G401 (cell line): Measurements from ENCODE around the gene TOX2. TPM values are rescaled to one million over a fixed set of nuclear protein-coding genes. Genes with fewer than 3 reads are reported as not detected.
"Not testable (repeated sequence)": the region's sequence is repeated elsewhere in the genome, so short reads cannot be mapped to it uniquely, and the experiment has no call there.

ENCODE experiments used
- DNase-seq: peaks from one replicate; pipeline ENCODE4 v3.0.0-alpha.2; 2015; ENCODE audit warnings: low spot score
- in situ Hi-C: cut with HindIII; loops from 2 replicates; pipeline ENCODE4 v1.10.0; 2016; ENCODE audit warnings: low sequenced_read_pairs, mixed read lengths
- total RNA-seq: library from RNA; depleted of rRNA; stranded (reverse); fragments of >200 nt; shearing (Covaris generic); gene quantifications from 2 replicates; pipeline ENCODE4 v1.2.3, GENCODE V29; 2014

TOX2 gene
- total RNA-seq, 1 experiment from 2014 or later: not detected

DNA sequence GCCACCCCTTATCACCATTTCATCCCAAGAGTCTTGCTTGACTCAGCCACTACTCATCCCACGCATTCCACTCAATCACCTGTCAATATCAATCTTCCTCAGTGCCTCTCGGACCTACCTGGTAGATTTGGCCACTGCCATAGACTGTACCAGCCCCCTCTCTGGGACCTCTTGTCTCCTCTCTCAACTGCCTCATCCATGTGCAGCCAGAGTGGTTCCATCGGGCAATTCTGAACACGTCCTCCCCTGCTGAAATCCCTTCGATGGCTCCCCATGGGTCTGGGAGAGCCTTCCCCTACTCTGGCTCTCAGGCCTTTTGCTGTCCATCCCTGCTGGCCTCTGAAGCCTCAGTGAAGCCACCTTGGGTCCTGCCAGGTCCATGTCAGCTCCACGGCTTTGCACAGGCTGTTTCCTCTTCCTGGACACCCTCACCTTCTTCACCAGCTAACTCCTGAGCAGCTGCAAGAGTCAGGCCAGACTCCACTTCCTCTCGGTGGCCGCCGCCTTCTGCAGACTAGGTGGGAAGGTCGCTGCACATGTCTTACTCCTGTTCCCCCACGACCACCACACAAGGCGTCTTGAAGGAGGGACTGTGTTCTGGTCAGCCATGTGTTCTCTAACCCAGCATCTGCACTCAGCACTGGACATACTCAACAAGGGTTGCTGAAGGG, 120.4 kb downstream of the TOX2 start:
- in situ Hi-C loops: no loop called here
- no peak for DNase-seq

DNA sequence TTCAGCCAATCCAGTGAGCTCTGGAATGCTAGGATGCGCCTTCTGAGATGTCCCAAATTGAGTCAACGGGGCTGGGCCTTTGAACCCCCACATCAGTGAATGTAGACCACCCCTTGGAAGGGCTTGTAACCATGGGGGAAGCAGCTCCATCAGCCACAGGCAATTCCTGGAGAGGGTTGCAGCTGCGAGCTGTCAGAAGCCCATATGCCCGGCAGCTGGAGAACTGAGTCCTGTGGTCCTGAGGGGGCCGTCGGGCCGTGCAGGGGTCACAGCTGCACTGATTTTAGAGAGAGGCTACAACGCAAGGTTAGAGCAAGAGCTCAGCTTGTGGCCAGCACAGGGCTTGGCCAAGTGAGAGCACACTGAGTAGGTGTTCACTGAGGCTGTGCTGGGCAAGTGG, 121.3 kb downstream of the TOX2 start:
- in situ Hi-C loops: no loop called here
- no peak for DNase-seq

DNA sequence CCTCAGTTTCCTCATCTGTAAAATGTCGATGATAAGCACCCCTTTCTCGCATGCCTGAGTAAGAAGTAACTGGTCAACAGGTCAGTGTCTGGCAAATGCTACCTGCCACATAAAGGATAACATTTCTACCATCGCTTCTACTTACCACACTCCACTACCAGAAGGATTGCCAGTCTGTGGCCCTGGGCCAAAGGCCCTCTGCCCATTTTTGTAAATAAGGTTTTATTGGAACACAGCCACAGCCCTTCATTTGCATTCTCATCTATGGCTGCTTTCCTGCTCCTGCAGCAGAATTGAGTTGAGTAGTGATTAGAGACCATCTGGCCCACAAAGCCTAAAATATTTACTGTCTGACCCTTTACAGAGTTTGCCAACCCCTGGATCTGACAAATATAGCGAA, 121.8 kb downstream of the TOX2 start:
- no peak for DNase-seq
- in situ Hi-C loops: no loop called here

DNA sequence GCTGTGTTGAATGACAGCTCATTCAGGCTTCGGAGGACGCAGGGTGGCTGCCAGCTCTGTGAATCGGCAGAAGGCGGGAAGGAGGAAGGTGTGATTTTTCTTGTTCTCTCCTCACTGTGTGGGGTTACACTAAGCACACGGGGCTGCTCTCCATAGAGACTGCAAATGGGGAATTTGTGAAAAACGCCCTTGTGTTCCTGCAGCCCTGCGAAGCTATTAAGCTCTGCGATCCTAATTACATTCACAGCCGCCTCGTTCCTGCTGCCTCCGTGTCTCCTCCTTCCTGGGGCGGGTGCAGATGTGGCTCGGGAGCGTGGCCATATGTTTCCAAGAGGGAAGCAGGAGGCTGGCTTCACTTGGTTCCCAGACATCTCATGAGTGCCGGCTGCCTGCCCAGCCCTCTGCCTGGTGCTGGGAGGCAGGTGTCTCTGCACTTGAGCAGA, 124.0 kb downstream of the TOX2 start:
- in situ Hi-C loops: no loop called here
- peak; percentile 47 for DNase-seq

DNA sequence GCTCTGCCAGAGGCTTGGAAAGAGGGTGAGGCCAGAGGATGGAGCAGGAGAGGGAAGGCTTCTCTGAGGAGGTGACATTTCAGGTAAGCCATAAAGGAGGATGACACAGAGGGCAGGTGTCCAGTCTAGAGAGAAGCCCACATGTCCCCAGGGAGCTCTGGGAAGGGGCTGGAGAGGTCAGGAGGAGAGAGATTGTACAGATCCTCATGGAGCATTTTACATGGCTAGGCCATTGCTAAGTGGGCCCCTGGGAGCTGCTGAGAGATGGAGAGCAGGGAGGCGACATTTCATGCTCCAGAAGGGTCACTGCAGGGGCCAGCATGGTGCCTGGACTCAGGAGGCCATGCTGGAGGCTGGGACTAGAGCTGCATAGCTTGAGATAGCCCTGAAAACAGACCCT, 124.5 kb downstream of the TOX2 start:
- in situ Hi-C loops: no loop called here

DNA sequence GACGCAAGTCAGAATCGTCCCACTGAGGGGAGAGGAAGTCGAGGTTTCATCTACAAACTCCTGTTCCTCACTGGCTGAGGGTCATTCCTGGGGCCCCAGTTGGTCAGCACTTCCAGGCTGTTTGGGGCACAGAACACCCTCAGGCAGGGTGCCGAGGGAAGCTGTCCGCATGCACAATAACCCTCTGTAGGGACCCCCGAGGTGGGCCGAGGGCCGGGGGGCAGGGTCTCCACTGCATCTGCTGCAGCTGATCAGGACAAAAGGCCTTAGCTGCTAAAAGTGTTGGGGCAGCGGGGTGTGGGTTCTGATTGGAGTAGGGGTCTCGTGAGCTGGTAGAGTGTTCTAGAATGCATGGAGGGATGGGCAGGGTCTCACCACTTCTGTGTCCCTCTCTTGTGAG, 125.1 kb downstream of the TOX2 start:
- in situ Hi-C loops: no loop called here

More for the DNA sequence above, 124.5 kb downstream of the TOX2 start:
- DNase-seq: no peak

DNA sequence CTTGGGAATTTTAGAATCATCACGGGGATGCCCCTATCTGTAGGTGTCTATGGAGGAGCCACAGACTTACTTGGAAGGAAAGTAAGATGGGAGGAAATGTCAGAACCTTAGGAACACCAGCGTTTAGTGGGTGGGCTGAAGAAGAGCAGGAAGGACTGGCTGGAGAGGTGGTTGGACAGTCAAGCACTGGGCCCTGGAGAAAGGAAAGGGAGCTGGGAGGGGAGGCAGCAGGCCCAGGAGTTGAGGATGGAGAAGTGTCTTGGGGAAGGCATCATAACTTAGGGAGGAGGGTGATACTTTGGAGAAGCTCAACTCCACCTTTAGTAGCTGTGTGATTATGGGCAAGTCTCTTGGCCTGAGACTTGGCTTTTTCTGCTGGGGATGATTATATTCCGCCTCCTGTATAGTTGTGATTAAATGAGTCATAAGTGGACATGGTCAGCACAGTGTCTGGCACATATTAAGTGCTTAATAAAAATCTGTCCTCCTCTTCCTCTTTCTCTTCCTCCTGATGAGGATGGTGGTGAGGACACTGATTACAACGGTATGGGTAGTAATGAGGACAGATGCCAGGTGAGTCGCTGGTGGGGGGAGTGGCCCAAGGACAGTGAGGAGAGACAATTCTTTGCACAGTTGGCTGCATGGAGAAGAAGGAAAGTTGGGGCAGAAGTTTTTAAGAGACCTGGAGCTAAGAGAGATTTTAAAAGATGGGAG, 125.7 kb downstream of the TOX2 start:
- no peak for DNase-seq
- in situ Hi-C loops: no loop called here

More for the DNA sequence above, 125.1 kb downstream of the TOX2 start:
- no peak for DNase-seq

DNA sequence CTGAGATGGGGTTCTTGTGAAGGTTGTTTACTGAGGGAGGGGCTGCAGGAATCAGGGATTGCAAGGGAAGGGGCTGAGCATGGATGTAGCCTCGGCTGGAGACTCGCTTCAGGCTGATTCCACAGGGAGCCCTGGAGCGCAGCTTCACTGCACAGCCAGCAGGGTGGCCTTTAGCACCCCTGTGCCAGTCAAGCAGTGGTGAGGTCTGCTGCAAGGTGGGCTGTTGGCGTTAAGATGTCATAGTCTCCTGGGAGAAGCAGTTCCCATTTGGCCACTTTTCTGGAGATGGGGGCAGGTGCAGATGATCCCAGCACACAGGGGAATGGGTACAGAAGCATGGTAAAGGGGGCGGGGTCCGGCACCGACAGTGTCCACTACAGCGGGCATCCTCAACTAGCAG, 126.3 kb downstream of the TOX2 start:
- no peak for DNase-seq
- in situ Hi-C loops: no loop called here

DNA sequence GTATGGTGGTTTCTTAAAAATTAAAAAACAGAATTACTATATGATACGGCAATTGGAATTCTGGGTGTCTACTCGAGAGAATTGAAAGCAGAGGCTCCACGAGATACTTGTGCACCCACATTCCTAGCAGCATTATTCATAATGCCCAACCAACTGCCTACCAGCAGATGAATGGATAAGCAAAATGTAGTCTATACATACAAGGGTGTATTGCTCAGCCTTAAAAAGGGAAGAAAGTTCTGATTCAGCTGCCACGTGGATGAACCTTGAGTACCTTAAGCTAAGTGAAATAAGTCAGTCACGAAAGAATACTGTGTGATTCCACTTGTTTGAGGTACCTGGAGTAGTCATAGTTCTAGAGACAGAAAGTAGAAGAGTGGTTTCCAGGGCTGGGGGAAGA, 130.1 kb downstream of the TOX2 start:
- in situ Hi-C loops, DNase-seq: not testable (repeated sequence)

DNA sequence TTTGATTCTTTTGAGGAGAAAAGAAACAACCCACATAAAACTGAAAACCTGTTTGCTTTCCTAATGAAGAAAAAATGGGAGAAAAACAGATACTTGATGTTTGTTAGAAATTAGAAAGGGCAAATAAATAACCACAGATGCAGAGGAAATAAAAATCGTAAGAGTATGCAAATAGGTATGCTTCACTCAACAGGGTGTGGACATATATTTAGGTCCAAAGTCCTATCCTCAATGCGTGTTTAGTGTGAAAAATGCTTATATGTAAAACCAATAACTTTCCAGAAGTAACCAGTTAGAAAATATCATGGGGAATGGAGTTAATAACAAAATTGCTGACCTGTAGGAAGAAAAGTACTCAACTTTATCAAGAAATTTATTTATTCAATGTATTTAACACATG, 135.7 kb downstream of the TOX2 start:
- in situ Hi-C loops: no loop called here
- no peak for DNase-seq

DNA sequence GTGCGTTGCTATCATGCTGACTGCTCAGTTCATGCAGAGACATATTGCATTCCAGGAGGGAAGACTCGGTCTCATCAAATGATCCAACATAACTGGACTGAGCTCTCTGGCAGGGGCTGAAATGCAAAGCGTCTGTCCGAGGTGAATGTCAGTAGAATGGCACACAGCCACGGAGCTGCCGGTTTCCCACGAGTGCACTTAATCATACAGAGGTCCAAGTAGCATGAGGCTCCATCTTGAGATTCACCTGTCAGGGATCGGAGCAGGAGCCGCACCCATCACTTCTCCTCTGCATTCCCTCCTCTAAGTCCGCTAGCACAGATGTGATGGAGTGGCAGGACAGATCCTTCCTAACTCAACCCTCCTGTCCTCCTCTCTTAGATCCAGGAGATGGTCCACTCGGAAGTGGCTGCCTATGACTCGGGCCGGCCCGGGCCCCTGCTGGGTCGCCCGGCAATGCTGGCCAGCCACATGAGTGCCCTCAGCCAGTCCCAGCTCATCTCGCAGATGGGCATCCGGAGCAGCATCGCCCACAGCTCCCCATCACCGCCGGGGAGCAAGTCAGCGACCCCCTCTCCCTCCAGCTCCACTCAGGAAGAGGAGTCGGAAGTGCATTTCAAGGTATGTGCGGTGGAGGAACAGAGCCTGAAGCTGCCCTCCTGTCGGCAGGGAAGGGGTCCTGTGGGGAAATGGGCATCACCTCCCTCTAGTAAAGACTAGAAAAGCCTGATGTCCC, 136.4 kb downstream of the TOX2 start:
- DNase-seq: no peak
- in situ Hi-C loops: no loop called here

DNA sequence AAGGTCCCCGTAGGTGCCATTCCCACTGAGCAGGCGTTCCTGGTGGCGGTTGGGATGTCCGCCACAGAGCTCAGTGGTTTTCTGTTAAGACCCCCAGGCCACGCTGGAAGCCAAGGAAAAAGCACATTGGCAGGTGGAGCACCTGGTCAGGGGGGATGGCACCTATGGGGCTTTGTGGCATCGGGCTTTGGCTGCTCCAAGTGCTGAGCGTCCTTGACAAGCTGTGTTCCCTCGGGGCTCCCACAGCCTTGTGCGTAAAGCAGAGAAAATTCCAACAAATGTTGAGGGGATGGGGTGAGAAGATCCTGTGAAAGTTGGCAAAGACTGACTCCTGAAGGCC, 137.0 kb downstream of the TOX2 start:
- no peak for DNase-seq
- in situ Hi-C loops: no loop called here

DNA sequence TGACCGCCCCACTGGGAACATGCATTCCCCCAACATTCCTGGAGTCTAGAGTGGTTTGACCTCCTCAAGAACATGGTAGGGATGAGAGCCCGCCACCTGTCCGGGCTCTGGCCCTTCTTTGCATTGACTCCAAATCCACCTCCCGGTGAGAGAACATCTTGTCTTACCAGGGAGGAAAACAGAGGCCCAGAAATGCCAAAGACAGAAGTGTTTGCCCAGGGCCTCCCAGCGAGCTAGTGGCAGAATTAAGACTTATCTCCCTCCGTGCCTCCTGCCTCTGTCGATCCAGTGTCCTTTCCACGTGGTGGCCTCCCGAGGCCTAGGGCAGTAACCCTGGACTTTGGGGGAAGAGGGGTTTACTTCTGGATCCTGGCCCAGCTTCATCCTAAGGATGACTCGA, 137.5 kb downstream of the TOX2 start:
- in situ Hi-C loops: no loop called here
- peak; percentile 42 for DNase-seq

DNA sequence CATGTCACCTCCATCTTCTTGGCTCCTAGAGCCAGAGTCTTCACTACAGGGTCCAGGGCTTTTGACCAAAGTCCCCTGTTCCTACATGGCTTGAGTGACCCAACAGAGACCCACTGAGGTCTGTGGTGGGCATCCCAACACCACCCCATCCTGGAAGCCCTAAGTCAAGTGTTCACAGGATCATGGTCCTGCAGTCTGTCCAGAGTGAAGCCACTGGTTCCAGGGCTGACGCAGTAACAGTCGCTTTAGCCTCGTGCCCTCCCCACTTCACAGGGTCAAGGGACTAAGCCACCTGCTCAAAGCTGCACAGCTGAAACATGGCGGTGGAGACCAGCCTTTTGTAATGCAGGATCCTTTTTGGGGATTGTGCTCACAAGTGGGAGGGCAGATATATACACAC, 138.4 kb downstream of the TOX2 start:
- no peak for DNase-seq
- in situ Hi-C loops: no loop called here

DNA sequence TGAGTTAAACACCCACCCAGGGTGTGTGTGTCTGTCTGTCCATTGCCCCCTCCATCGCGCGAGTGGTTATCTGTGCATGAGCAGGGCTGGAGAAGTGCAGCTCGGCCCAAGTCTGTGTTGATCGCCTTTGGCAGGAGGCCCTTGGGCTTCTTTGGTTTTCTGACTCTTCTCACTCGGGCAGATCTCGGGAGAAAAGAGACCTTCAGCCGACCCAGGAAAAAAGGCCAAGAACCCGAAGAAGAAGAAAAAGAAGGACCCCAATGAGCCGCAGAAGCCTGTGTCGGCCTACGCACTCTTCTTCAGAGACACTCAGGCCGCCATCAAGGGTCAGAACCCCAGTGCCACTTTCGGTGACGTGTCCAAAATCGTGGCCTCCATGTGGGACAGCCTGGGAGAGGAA, 139.5 kb downstream of the TOX2 start:
- DNase-seq: no peak
- in situ Hi-C loops: no loop called here

DNA sequence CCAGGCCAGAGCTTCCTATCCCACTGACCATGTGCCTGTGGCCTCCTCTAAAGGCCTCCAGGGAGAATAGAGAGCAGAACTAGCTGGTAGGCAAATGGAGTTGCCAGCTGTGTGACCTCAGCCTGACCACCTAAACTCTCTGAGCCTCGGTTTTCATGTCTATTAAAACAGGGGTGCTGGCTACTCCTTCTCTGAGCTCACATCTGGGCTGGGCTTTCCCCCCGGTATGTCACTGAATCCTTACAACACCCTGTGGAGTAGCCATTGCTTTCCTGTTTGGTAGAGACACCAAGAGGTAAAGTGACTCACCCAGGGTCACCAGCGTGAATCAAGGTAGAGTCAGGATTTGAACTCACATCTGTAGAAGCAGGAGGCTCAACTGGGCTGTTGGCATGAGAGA, 140.2 kb downstream of the TOX2 start:
- DNase-seq: no peak
- in situ Hi-C loops: no loop called here

DNA sequence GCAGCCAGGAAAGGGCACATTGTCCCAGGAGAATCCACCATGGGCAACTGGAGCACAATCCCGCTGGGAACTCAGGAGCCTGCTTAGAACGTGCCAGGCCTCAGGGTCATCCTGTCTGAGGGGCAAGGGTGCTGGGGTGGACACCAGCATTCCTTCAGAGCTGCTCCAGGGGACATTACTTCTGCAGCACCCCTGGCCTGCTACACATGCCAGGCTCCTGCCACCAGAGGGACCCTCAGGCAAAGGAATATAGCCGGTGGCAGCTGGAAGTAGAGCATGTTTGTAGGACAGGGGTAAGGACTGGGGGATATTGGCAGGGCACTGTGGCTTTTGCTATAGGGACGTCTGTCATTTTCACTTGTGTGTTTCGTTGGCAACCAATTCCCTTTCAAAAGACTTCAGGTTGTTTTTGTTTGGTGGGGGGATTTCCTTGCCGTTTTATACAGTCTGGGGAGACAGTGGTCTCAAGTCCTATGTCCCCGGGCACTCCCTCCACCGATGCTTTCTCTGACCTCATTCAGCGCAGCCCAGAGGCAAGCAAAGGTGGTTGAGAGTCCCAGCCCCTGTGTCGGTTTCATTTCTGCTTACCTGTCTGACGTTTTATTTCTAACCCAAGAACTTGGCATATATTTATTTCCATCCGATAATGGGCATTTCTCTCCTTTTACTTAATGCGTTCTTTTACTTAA, 141.5 kb downstream of the TOX2 start:
- in situ Hi-C loops: no loop called here
- peak; percentile 18 for DNase-seq

DNA sequence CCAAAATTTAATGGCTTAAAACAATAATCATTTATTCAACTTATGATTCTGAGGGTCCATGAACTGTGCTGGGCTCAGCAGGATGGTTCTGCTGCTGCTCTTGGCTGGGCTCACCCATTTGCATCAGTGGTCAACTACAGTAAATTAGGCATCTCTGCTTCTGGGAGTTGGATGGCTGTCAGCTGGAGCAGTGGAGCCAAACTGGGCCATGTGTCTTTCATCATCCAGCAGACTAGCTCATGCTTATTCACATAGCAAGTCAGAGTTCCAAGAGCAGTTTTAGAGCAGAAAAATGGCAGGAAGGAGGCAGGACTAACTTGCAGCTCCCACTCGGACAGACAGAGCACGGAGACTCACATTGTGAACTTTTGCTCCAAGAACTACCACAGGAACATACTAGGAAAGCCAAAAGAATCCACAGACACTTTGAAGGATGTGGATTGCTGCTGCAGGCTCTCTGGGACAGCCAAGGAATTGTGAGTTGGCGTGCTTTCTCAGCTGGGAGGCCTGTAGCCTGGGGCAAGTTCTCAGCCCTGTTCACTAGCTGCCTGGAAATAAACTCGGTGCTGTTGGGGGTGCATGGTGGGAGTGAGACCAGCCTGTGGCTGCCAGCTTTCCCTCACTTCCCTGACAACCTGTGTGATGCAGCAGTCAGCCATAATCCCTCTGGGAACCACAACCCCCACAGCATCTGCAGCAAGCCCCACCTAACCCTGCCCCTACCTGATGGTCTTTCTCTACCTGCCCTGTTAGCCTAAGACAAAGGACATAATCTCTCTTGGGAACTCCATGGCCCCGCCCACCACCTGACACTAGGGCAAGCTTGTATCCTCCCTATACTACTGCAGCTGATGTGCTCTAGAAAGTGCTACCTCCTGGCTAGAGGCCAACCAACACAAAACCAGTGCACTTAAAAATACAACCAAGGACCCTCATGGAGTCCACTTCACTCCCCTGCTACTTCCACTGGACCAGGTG, 143.3 kb downstream of the TOX2 start:
- no peak for DNase-seq
- in situ Hi-C loops: no loop called here
